GM23338 (cell line): ENCODE measurements around the gene PAX2. TPM values are rescaled to one million over a fixed set of nuclear protein-coding genes. Genes with fewer than 3 reads are reported as not detected.

ENCODE experiments used
- ATAC-seq: fragments of 200-7000 bp; cut with Tn5 transposase; 3 replicates; pipeline ENCODE4 v1.9.1; 2020
- DNase-seq: peaks from one replicate; pipeline ENCODE4 v3.0.0-alpha.2; 2015; ENCODE audit warnings: low spot score
- H2AFZ ChIP-seq: fragments of 200-600 bp; sonication (generic); 2 replicates; pipeline ENCODE4 v1.8.0; 2016; ENCODE audit warnings: antibody characterized with exemption, mild to moderate bottlenecking, moderate library complexity
- H3F3A ChIP-seq: fragments of 200-600 bp; sonication (generic); replicated peaks from 2 replicates; pipeline ENCODE4 v1.8.0; 2017; ENCODE audit warnings: antibody characterized with exemption, mixed run types, low read depth
- H3K27ac ChIP-seq: fragments of 200-600 bp; sonication (generic); 2 replicates; pipeline ENCODE4 v1.6.1; 2016; ENCODE audit warnings: low read depth
- H3K27me3 ChIP-seq: fragments of 200-600 bp; sonication (generic); 2 replicates; pipeline ENCODE4 v1.8.0; 2016; ENCODE audit warnings: mild to moderate bottlenecking, mixed run types, moderate library complexity; ENCODE audit not compliant: insufficient read depth
- H3K36me3 ChIP-seq: fragments of 200-600 bp; sonication (generic); 2 replicates; pipeline ENCODE4 v1.8.0; 2016; ENCODE audit warnings: mild to moderate bottlenecking; ENCODE audit not compliant: insufficient read depth
- H3K4me1 ChIP-seq: fragments of 200-600 bp; sonication (generic); 2 replicates; pipeline ENCODE4 v1.8.0; 2016; ENCODE audit warnings: mild to moderate bottlenecking, moderate library complexity; ENCODE audit not compliant: insufficient read depth
- H3K4me2 ChIP-seq: fragments of 200-600 bp; sonication (generic); 2 replicates; pipeline ENCODE4 v1.7.1; 2017; ENCODE audit warnings: mixed run types
- H3K4me3 ChIP-seq: fragments of 200-600 bp; sonication (generic); 2 replicates; pipeline ENCODE4 v1.6.1; 2016; ENCODE audit warnings: mixed run types
- H3K79me2 ChIP-seq: fragments of 200-600 bp; sonication (generic); replicated peaks from 2 replicates; pipeline ENCODE4 v1.8.0; 2017; ENCODE audit warnings: mild to moderate bottlenecking; ENCODE audit not compliant: insufficient read depth
- H3K9me2 ChIP-seq: fragments of 200-600 bp; sonication (generic); 2 replicates; pipeline ENCODE4 v1.8.0; 2017; ENCODE audit not compliant: insufficient read depth
- H4K20me1 ChIP-seq: fragments of 200-600 bp; sonication (generic); replicated peaks from 2 replicates; pipeline ENCODE4 v1.8.0; 2017; ENCODE audit warnings: mild to moderate bottlenecking; ENCODE audit not compliant: insufficient read depth
- H3K27ac Mint-ChIP-seq: 2 replicates; pipeline ENCODE4 v1.8.0; 2020; ENCODE audit warnings: inconsistent platforms, mild to moderate bottlenecking, moderate library complexity, mixed read lengths
- H3K27me3 Mint-ChIP-seq: 3 replicates; pipeline ENCODE4 v1.8.0; 2022; ENCODE audit warnings: low read depth, mild to moderate bottlenecking, moderate library complexity, mixed read lengths, inconsistent platforms; ENCODE audit not compliant: insufficient read depth, poor library complexity
- H3K36me3 Mint-ChIP-seq: 3 replicates; pipeline ENCODE4 v1.8.0; 2021; ENCODE audit warnings: low read depth, mild to moderate bottlenecking, inconsistent platforms, moderate library complexity, mixed read lengths
- H3K4me1 Mint-ChIP-seq: 3 replicates; pipeline ENCODE4 v1.8.0; 2020; ENCODE audit warnings: mild to moderate bottlenecking, inconsistent platforms, mixed read lengths
- H3K4me3 Mint-ChIP-seq: 3 replicates; pipeline ENCODE4 v1.8.0; 2021; ENCODE audit warnings: moderate library complexity, mild to moderate bottlenecking, inconsistent platforms, mixed read lengths
- H3K9me3 Mint-ChIP-seq: 3 replicates; pipeline ENCODE4 v1.8.0; 2020; ENCODE audit warnings: moderate library complexity, mild to moderate bottlenecking, inconsistent platforms, mixed read lengths
- CREB1 ChIP-seq: fragments of 250-450 bp; sonication (Bioruptor Pico); IDR thresholded peaks from 2 replicates; pipeline ENCODE4 v1.5.0; 2020; ENCODE audit warnings: low read depth, mild to moderate bottlenecking, moderate library complexity
- CTCF ChIP-seq, 2 experiments: fragments of 200-600 bp in 1 of 2; sonication (generic) in 1 of 2; conservative IDR thresholded peaks; 2 replicates each; pipeline versions ENCODE4 v1.5.1 to v1.6.1; 2016 to 2017; ENCODE audit warnings: antibody characterized with exemption in 2 of 2, low read depth in 2 of 2, mild to moderate bottlenecking in 2 of 2, moderate library complexity in 1 of 2
- ETS1 ChIP-seq: IDR thresholded peaks from 2 replicates; pipeline ENCODE4 v1.6.1; 2016; ENCODE audit warnings: antibody characterized with exemption
- EZH2 ChIP-seq: fragments of 200-600 bp; sonication (generic); IDR thresholded peaks from one replicate; pipeline ENCODE4 v1.8.0; 2017; ENCODE audit warnings: antibody characterized with exemption, mild to moderate bottlenecking, low read depth; ENCODE audit not compliant: unreplicated experiment
- EZH2phosphoT487 ChIP-seq: fragments of 200-600 bp; sonication (generic); IDR thresholded peaks from one replicate; pipeline ENCODE4 v1.8.1; 2018; ENCODE audit warnings: antibody characterized with exemption; ENCODE audit not compliant: unreplicated experiment
- JUNB ChIP-seq: IDR thresholded peaks from one replicate; pipeline ENCODE4 v1.6.1; 2016; ENCODE audit warnings: antibody characterized with exemption; ENCODE audit not compliant: unreplicated experiment
- NANOG ChIP-seq: IDR thresholded peaks from 2 replicates; pipeline ENCODE4 v1.6.1; 2016; ENCODE audit warnings: antibody characterized with exemption, borderline replicate concordance
- POLR2AphosphoS5 ChIP-seq: IDR thresholded peaks from 2 replicates; pipeline ENCODE4 v1.6.1; 2016; ENCODE audit warnings: antibody characterized with exemption, low read depth
- REST ChIP-seq: IDR thresholded peaks from one replicate; pipeline ENCODE4 v1.6.1; 2018; ENCODE audit warnings: antibody characterized with exemption; ENCODE audit not compliant: unreplicated experiment
- STAT1 ChIP-seq: IDR thresholded peaks from one replicate; pipeline ENCODE4 v1.6.1; 2016; ENCODE audit warnings: antibody characterized with exemption; ENCODE audit not compliant: unreplicated experiment
- ZNF114 ChIP-seq: fragments of 250-450 bp; sonication (Bioruptor Pico); IDR thresholded peaks from 2 replicates; pipeline ENCODE4 v1.5.0; 2020; ENCODE audit warnings: mild to moderate bottlenecking, moderate library complexity
- ZNF331 ChIP-seq: fragments of 250-450 bp; sonication (Bioruptor Pico); IDR thresholded peaks from 2 replicates; pipeline ENCODE4 v1.5.0; 2020; ENCODE audit warnings: low read depth, mild to moderate bottlenecking, moderate library complexity
- ZNF462 ChIP-seq: fragments of 250-450 bp; sonication (Bioruptor Pico); IDR thresholded peaks from 2 replicates; pipeline ENCODE4 v1.5.0; 2020; ENCODE audit warnings: mild to moderate bottlenecking, moderate library complexity
- polyA plus RNA-seq: library from polyadenylated mRNA; unstranded; fragments of >200 nt; fragmentation: Nextera tagmentation; extraction: Ambion mirVana; gene quantifications from 2 replicates; pipeline ENCODE4 v1.2.1, GENCODE V29; 2016
- total RNA-seq: library from RNA; depleted of rRNA; stranded (reverse); fragments of >200 nt; shearing (Covaris generic); gene quantifications from 2 replicates; pipeline ENCODE4 v1.2.3, GENCODE V29; 2014

Gene PAX2
- total and polyA plus RNA-seq, 2 experiments from 2014 or later: not detected

GRCh38 chr10:100780324-100780723, 34.9 kb downstream of the PAX2 start:
- TF ChIP-seq ETS1: no peak
- no peak for TF ChIP-seq JUNB
- no peak for TF ChIP-seq ZNF462
- no peak for TF ChIP-seq EZH2
- no peak for TF ChIP-seq EZH2phosphoT487
- no peak for TF ChIP-seq ZNF114 (CRISPR knock-in tag)
- TF ChIP-seq REST: no peak
- TF ChIP-seq CREB1 (CRISPR knock-in tag): no peak
- TF ChIP-seq ZNF331 (CRISPR knock-in tag): no peak
- TF ChIP-seq NANOG: no peak
- no peak for TF ChIP-seq STAT1
- TF ChIP-seq CTCF (conservative IDR thresholded peaks at IDR 0.05; ENCODE audit: low read depth in 2 of 2): no peak
- TF ChIP-seq POLR2AphosphoS5: no peak
- Mint-ChIP-seq H3K27ac (no peak overlapping the region), H3K9me3 (0 out of 3 replicates have a peak, but pooled peaks cover 3% of the 10 kb centered on the region), H3K36me3 (no peaks in the 10 kb centered on the region; the same call in 2 of the 3 replicates), H3K4me3 (no peak overlapping the region), H3K4me1 (peaks cover 20% of the 10 kb centered on the region), H3K27me3 (peaks cover 25% of the 10 kb centered on the region)
- no peaks in the 10 kb centered on the region for H3F3A ChIP-seq
- no peaks in the 10 kb centered on the region for H3K9me2 ChIP-seq
- no peak for DNase-seq
- no peak overlapping the region for H2AFZ ChIP-seq
- no peak overlapping the region for H3K27ac ChIP-seq
- ATAC-seq: no peak
- no peaks in the 10 kb centered on the region for H3K27me3 ChIP-seq
- no peak overlapping the region for H3K4me2 ChIP-seq
- no peaks in the 10 kb centered on the region for H3K36me3 ChIP-seq
- no peaks in the 10 kb centered on the region for H3K79me2 ChIP-seq
- H3K4me1 ChIP-seq: peaks cover 8% of the 10 kb centered on the region
- H4K20me1 ChIP-seq: no peaks in the 10 kb centered on the region
- H3K4me3 ChIP-seq: no peak overlapping the region
